Stomach (tissue), 9 donors: ENCODE data around the gene TNFRSF21. TPM values are rescaled to one million over a fixed set of nuclear protein-coding genes. Genes with fewer than 3 reads are reported as not detected.
A peak's percentile ranks its signal among the peaks of the same experiment; 100 is the strongest.

ENCODE experiments used
- DNase-seq, 2 donors: peaks; one replicate each; pipeline versions ENCODE4 v3.0.0 to v3.0.0-alpha.2; 2013 to 2019
- H3K27ac ChIP-seq, 5 donors: fragments of 200-600 bp in 4 of 5; sonication (generic) in 4 of 5; one replicate each; pipeline ENCODE4 v1.5.1; 2013 to 2019; ENCODE audit warnings: mild to moderate bottlenecking in 1 of 5, moderate library complexity in 1 of 5
- H3K27me3 ChIP-seq, 3 donors: fragments of 200-600 bp; sonication (generic); one replicate each; pipeline ENCODE4 v1.5.1; 2017 to 2019; ENCODE audit warnings: mixed run types in 1 of 3
- H3K36me3 ChIP-seq, 4 donors: fragments of 200-600 bp; sonication (generic); 1 replicate in 3 of 4; 2 replicates in 1 of 4; pipeline ENCODE4 v1.5.1; 2016 to 2019
- H3K4me1 ChIP-seq, 4 donors: fragments of 200-600 bp; sonication (generic); one replicate each; pipeline ENCODE4 v1.5.1; 2016 to 2019
- H3K4me3 ChIP-seq, 4 donors: fragments of 200-600 bp; sonication (generic) in 3 of 4; one replicate each; pipeline ENCODE4 v1.5.1; 2016 to 2019; ENCODE audit warnings: mild to moderate bottlenecking in 1 of 4
- H3K9me3 ChIP-seq, 4 donors: fragments of 200-600 bp; sonication (generic); one replicate each; pipeline ENCODE4 v1.5.1; 2016 to 2019
- EP300 ChIP-seq: sonication (generic); formaldehyde crosslinking; IDR thresholded peaks from one replicate; pipeline ENCODE4 v1.6.1; 2017; ENCODE audit warnings: antibody characterized with exemption
- POLR2A ChIP-seq, 4 donors: fragments of 450-650 bp; IDR thresholded peaks; one replicate each; pipeline ENCODE4 v1.6.1; 2016; ENCODE audit warnings: antibody characterized with exemption in 4 of 4, control low read depth in 2 of 4, mild to moderate bottlenecking in 1 of 4, moderate library complexity in 1 of 4
- POLR2AphosphoS5 ChIP-seq, 3 donors: sonication (generic); formaldehyde crosslinking; IDR thresholded peaks; one replicate each; pipeline ENCODE4 v1.6.1; 2016; ENCODE audit warnings: antibody characterized with exemption in 3 of 3
- WGBS, 5 donors: extraction: QIAGEN DNeasy Blood & Tissue Kit in 3 of 5; methylation state at CpG; one replicate each; pipeline versions ENCODE4 v1.1.5 to v1.1.7; 2013 to 2018; 5-methylcytosine and 5-hydroxymethylcytosine counted together
- intact Hi-C: fragments of 100-400 bp; cut with DNase I; formaldehyde crosslinking; loops from one replicate; pipeline ENCODE4 v1.15.1; 2023; ENCODE audit warnings: low total_unique reads
- polyA plus RNA-seq, 3 donors: library from polyadenylated mRNA; stranded (reverse); fragments of 200-250 nt; gene quantifications; one replicate each; pipeline ENCODE4 v1.2.3, GENCODE V29; 2013
- total RNA-seq, 5 donors: library from RNA; depleted of rRNA; stranded (reverse); fragments of >200 nt; gene quantifications; one replicate each; pipeline versions ENCODE4 v1.1.0 to v1.2.3, GENCODE V29; 2014 to 2016
- TF ChIP-seq, protein P1 (sequence below), 7 experiments: fragments of 450-650 bp in 4 of 7; fragments of 200-600 bp in 3 of 7; sonication (generic) in 3 of 7; IDR thresholded peaks; one replicate each; pipeline ENCODE4 v1.5.1; 2016 to 2019; ENCODE audit warnings: antibody characterized with exemption in 7 of 7, control low read depth in 2 of 7, mild to moderate bottlenecking in 1 of 7
- donor health status: healthy with polysubstance abuse.
- donor health status: Bipolar disorder and iron deficiency.
- donor health status: healthy.

Gene TNFRSF21
- total and polyA plus RNA-seq, 8 donors, result 24.7 to 112 (median 41.3) TPM

GRCh38 chr6:47349931-47350330 is 40.2 kb upstream of the TNFRSF21 start:
- Histone ChIP-seq H3K36me3 (no peaks in the 10 kb centered on the region), H3K4me1 (no peaks in the 10 kb centered on the region), H3K9me3 (peaks cover 0 to 4% (median 1%) of the 10 kb centered on the region in 4 donors), H3K4me3 (no peak overlapping the region), H3K27me3 (no peaks in the 10 kb centered on the region), H3K27ac (no peak overlapping the region)
- TF ChIP-seq, protein P1, sequence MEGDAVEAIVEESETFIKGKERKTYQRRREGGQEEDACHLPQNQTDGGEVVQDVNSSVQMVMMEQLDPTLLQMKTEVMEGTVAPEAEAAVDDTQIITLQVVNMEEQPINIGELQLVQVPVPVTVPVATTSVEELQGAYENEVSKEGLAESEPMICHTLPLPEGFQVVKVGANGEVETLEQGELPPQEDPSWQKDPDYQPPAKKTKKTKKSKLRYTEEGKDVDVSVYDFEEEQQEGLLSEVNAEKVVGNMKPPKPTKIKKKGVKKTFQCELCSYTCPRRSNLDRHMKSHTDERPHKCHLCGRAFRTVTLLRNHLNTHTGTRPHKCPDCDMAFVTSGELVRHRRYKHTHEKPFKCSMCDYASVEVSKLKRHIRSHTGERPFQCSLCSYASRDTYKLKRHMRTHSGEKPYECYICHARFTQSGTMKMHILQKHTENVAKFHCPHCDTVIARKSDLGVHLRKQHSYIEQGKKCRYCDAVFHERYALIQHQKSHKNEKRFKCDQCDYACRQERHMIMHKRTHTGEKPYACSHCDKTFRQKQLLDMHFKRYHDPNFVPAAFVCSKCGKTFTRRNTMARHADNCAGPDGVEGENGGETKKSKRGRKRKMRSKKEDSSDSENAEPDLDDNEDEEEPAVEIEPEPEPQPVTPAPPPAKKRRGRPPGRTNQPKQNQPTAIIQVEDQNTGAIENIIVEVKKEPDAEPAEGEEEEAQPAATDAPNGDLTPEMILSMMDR (IDR thresholded peaks at IDR 0.05), result no peak
- TF ChIP-seq EP300, result no peak
- TF ChIP-seq POLR2A (IDR thresholded peaks at IDR 0.05), result no peak
- TF ChIP-seq POLR2AphosphoS5 (IDR thresholded peaks at IDR 0.05), result no peak
- intact Hi-C loops, result no loop called here
- DNase-seq, result no peak
- WGBS, 5 donors, result 79 to 100% (median 85%) methylated on average over 2 of the region's 2 CpGs

DNA sequence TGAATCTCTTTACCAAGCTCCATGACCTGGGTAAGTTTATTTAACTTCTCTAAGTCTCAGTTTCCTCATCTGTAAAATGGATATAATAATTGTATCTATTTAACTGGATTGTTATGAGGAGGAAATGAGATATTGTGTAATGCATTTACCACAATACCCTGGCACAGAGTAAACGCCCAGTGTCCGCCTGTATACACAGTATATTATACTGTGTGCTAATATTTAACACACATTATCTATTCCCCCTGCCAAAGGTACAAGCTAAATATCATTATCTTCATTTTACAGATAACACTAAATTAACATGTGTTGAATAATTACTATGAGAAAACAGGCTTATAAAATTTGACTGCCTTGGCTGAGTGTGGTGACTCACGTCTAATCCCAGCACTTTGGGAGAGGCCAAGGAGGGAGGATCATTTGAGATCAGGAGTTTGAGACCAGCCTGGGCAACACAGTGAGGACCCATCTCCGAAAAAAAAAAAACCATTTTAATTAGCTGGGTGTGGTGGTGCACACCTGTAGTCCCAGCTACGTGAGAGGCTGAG is 38.7 kb upstream of the TNFRSF21 start:
- Histone ChIP-seq H3K36me3 (no peaks in the 10 kb centered on the region), H3K27me3 (no peaks in the 10 kb centered on the region), H3K9me3 (peaks cover 0 to 4% (median 1%) of the 10 kb centered on the region in 4 donors), H3K4me3 (no peak overlapping the region), H3K4me1 (no peaks in the 10 kb centered on the region), H3K27ac (no peak overlapping the region)
- peak in 2 of 3 donors; percentile 27 to 51 for TF ChIP-seq POLR2AphosphoS5 (IDR thresholded peaks at IDR 0.05)
- TF ChIP-seq, protein P1 (IDR thresholded peaks at IDR 0.05), result no peak
- peak in 1 of 2 donors; percentile 31 for DNase-seq
- intact Hi-C loops, result no loop called here
- WGBS, 5 donors, result 52 to 67% (median 62%) methylated on average over 5 of the region's 5 CpGs

DNA sequence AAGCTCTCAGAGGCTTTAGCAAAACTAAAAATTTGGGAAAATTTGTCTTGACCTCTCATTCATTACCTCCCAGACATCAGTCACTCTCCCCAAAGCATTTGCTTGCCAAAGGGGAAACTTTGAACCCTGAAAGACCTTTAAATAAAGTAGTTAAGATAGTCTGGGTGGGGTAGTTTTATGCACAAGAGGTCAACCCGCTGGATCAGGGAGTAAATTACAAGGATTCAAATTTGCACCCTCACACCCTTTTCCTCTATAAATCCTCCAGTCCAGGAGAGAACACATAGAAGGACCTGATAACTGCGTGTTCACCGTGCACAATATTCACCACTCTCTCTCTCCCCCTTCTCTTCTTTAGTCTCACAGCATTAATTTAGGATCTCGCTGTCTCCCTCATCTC is 36.1 kb upstream of the TNFRSF21 start:
- Histone ChIP-seq H3K4me3 (no peak overlapping the region), H3K4me1 (no peaks in the 10 kb centered on the region), H3K36me3 (no peaks in the 10 kb centered on the region), H3K27me3 (no peaks in the 10 kb centered on the region), H3K27ac (no peak overlapping the region), H3K9me3 (peaks cover 0 to under 1% (median 0%) of the 10 kb centered on the region in 4 donors)
- WGBS, 5 donors, result 42 to 69% (median 62%) methylated on average over 4 of the region's 4 CpGs
- TF ChIP-seq POLR2A (IDR thresholded peaks at IDR 0.05), result no peak
- TF ChIP-seq, protein P1 (IDR thresholded peaks at IDR 0.05), result no peak
- TF ChIP-seq POLR2AphosphoS5 (IDR thresholded peaks at IDR 0.05), result no peak
- TF ChIP-seq EP300, result no peak
- no peak for DNase-seq
- intact Hi-C loops, result no loop called here

DNA sequence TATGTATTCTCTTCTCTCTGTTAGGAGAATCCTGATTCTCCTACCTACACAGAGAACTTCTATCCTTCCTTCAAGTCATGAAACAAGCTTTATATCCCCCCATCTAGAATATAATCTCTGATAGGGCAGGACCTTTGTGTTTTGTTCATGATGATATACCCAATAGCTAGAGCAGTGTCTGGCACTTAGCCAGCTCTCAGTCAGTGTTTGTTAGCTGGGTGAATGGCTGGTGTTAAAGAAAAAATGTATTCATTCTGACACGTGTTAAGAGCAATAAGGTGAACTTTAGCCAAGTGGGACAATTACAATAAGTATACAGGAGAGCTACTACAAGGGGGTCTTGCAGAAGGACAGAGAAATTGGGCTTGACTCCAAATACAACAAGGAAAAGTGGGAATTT is 34.3 kb upstream of the TNFRSF21 start:
- peak; percentile 54 to 75 for DNase-seq
- intact Hi-C loops, result no loop called here
- no peaks in the 10 kb centered on the region for H3K36me3 ChIP-seq
- H3K27me3 ChIP-seq, result no peaks in the 10 kb centered on the region
- no peak overlapping the region for H3K27ac ChIP-seq
- H3K4me1 ChIP-seq, result no peaks in the 10 kb centered on the region
- TF ChIP-seq EP300 (no peak), POLR2AphosphoS5 (IDR thresholded peaks at IDR 0.05) (no peak), POLR2A (IDR thresholded peaks at IDR 0.05) (no peak)
- TF ChIP-seq, protein P1 (IDR thresholded peaks at IDR 0.05), result no peak
- H3K4me3 ChIP-seq, result no peak overlapping the region
- WGBS, 5 donors, result 16 to 33% (median 19%) methylated on average over 1 of the region's 1 CpG
- no peaks in the 10 kb centered on the region for H3K9me3 ChIP-seq
